A549 (cell line): ENCODE results near the gene SOX15.
A peak's percentile ranks its signal among the peaks of the same experiment; 100 is the strongest.

Source experiments
- JUN ChIP-seq, 2 experiments: fragments of >200 bp; sonication (Bioruptor Twin); formaldehyde crosslinking; IDR thresholded peaks; 2 replicates in 1 of 2; 3 replicates in 1 of 2; pipeline ENCODE4 v1.6.1; 2016 to 2017
- MAFK ChIP-seq: fragments of 450-650 bp; IDR thresholded peaks from 2 replicates; pipeline ENCODE4 v1.6.1; 2014; ENCODE audit not compliant: partially characterized antibody
- POLR2A ChIP-seq: IDR thresholded peaks from 2 replicates; pipeline ENCODE4 v1.6.1; 2012; ENCODE audit warnings: mild to moderate bottlenecking, low read length
- RAD21 ChIP-seq, 2 experiments: fragments of >200 bp in 1 of 2; sonication (Bioruptor Twin) in 1 of 2; formaldehyde crosslinking in 1 of 2; IDR thresholded peaks in 1 of 2; conservative IDR thresholded peaks in 1 of 2; 2 replicates in 1 of 2; 3 replicates in 1 of 2; pipeline ENCODE4 v1.6.1; 2012 to 2018; ENCODE audit warnings: inconsistent platforms in 1 of 2
- TF ChIP-seq, protein P1 (sequence below): fragments of >200 bp; sonication (Bioruptor Twin); formaldehyde crosslinking; IDR thresholded peaks from 3 replicates; pipeline ENCODE4 v1.5.1; 2016
- TF ChIP-seq, protein P2 (sequence below): fragments of 200-600 bp; sonication (generic); IDR thresholded peaks from 2 replicates; pipeline ENCODE4 v1.6.1; 2016; ENCODE audit warnings: antibody characterized with exemption, mild to moderate bottlenecking, moderate library complexity
- TF ChIP-seq, protein P3 (sequence below): IDR thresholded peaks from 2 replicates; pipeline ENCODE4 v1.6.1; 2012
- TF ChIP-seq, protein P4 (sequence below): IDR thresholded peaks from 2 replicates; pipeline ENCODE4 v1.6.1; 2012

DNA sequence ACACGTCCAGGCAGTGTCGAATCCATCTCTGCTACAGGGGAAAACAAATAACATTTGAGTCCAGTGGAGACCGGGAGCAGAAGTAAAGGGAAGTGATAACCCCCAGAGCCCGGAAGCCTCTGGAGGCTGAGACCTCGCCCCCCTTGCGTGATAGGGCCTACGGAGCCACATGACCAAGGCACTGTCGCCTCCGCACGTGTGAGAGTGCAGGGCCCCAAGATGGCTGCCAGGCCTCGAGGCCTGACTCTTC is 17.6 kb downstream of the SOX15 start:
- TF ChIP-seq, protein P1, sequence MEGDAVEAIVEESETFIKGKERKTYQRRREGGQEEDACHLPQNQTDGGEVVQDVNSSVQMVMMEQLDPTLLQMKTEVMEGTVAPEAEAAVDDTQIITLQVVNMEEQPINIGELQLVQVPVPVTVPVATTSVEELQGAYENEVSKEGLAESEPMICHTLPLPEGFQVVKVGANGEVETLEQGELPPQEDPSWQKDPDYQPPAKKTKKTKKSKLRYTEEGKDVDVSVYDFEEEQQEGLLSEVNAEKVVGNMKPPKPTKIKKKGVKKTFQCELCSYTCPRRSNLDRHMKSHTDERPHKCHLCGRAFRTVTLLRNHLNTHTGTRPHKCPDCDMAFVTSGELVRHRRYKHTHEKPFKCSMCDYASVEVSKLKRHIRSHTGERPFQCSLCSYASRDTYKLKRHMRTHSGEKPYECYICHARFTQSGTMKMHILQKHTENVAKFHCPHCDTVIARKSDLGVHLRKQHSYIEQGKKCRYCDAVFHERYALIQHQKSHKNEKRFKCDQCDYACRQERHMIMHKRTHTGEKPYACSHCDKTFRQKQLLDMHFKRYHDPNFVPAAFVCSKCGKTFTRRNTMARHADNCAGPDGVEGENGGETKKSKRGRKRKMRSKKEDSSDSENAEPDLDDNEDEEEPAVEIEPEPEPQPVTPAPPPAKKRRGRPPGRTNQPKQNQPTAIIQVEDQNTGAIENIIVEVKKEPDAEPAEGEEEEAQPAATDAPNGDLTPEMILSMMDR: no peak
- TF ChIP-seq POLR2A: no peak; the same call in 1 of the 2 replicates
- TF ChIP-seq, protein P2, sequence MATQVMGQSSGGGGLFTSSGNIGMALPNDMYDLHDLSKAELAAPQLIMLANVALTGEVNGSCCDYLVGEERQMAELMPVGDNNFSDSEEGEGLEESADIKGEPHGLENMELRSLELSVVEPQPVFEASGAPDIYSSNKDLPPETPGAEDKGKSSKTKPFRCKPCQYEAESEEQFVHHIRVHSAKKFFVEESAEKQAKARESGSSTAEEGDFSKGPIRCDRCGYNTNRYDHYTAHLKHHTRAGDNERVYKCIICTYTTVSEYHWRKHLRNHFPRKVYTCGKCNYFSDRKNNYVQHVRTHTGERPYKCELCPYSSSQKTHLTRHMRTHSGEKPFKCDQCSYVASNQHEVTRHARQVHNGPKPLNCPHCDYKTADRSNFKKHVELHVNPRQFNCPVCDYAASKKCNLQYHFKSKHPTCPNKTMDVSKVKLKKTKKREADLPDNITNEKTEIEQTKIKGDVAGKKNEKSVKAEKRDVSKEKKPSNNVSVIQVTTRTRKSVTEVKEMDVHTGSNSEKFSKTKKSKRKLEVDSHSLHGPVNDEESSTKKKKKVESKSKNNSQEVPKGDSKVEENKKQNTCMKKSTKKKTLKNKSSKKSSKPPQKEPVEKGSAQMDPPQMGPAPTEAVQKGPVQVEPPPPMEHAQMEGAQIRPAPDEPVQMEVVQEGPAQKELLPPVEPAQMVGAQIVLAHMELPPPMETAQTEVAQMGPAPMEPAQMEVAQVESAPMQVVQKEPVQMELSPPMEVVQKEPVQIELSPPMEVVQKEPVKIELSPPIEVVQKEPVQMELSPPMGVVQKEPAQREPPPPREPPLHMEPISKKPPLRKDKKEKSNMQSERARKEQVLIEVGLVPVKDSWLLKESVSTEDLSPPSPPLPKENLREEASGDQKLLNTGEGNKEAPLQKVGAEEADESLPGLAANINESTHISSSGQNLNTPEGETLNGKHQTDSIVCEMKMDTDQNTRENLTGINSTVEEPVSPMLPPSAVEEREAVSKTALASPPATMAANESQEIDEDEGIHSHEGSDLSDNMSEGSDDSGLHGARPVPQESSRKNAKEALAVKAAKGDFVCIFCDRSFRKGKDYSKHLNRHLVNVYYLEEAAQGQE: no peak
- TF ChIP-seq, protein P3, sequence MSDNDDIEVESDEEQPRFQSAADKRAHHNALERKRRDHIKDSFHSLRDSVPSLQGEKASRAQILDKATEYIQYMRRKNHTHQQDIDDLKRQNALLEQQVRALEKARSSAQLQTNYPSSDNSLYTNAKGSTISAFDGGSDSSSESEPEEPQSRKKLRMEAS: peak; percentile 100
- no peak for TF ChIP-seq JUN (IDR thresholded peaks at IDR 0.05)
- TF ChIP-seq MAFK: no peak
- TF ChIP-seq, protein P4, sequence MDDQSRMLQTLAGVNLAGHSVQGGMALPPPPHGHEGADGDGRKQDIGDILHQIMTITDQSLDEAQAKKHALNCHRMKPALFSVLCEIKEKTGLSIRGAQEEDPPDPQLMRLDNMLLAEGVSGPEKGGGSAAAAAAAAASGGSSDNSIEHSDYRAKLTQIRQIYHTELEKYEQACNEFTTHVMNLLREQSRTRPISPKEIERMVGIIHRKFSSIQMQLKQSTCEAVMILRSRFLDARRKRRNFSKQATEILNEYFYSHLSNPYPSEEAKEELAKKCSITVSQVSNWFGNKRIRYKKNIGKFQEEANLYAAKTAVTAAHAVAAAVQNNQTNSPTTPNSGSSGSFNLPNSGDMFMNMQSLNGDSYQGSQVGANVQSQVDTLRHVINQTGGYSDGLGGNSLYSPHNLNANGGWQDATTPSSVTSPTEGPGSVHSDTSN: no peak
- TF ChIP-seq RAD21 (conservative IDR thresholded peaks at IDR 0.05 in 1 of 2, IDR thresholded peaks at IDR 0.05 in 1 of 2): no peak
